ENCODE measurements around the gene ZNF845.
"Not testable (repeated sequence)": the region's sequence is repeated elsewhere in the genome, so short reads cannot be mapped to it uniquely, and the experiment has no call there.

ZNF845 gene

DNA sequence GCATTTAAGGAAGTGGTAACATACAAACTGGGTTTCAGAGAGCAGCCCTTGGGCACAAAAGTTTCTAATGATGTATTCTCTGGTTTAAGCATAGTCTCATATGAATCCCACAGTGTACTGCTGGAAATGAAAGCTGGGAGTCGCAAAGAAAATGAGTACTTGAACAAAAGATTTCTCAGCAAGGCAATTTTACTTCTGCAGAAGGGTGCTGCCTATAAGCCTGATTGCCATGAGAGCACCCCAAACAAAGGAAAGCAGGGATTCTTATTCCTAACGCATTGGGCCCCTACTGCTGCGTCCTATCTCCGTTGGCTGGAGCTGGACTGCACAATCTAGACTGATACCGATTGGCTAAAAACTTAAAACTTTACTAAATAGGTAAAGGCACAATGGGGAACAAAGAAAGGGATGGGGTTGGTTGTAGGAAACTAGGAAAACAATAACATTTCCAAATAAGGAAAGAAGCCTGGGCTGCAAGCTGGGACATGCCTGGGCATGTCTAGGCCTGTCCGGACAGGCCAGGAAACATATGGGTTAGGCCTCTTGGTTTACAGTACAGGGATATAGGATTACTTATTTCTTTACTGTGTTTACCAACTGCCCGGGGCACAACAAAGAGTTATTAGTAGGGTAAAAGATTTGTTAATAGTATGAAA is 38.6 kb upstream of the ZNF845 start:
- H3K4me1 ChIP-seq (ENCODE audit: low read length): no peaks in the 10 kb centered on the region
- H3K9ac ChIP-seq (ENCODE audit: low read length): no peak overlapping the region
- H3K4me3 ChIP-seq (ENCODE audit: low read length): no peak overlapping the region
- H3K36me3 ChIP-seq (replicated peaks; ENCODE audit: low read depth, low read length): no peaks in the 10 kb centered on the region
- no peak overlapping the region for H3K4me2 ChIP-seq (ENCODE audit: low read length)
- no peaks in the 10 kb centered on the region for H3K79me2 ChIP-seq (ENCODE audit: low read length)
- no peaks in the 10 kb centered on the region for H4K20me1 ChIP-seq (ENCODE audit: insufficient read depth, low read length)
- TF ChIP-seq EZH2phosphoT487 (IDR thresholded peaks at IDR 0.05; ENCODE audit: low read depth): no peak
- TF ChIP-seq, protein P1, sequence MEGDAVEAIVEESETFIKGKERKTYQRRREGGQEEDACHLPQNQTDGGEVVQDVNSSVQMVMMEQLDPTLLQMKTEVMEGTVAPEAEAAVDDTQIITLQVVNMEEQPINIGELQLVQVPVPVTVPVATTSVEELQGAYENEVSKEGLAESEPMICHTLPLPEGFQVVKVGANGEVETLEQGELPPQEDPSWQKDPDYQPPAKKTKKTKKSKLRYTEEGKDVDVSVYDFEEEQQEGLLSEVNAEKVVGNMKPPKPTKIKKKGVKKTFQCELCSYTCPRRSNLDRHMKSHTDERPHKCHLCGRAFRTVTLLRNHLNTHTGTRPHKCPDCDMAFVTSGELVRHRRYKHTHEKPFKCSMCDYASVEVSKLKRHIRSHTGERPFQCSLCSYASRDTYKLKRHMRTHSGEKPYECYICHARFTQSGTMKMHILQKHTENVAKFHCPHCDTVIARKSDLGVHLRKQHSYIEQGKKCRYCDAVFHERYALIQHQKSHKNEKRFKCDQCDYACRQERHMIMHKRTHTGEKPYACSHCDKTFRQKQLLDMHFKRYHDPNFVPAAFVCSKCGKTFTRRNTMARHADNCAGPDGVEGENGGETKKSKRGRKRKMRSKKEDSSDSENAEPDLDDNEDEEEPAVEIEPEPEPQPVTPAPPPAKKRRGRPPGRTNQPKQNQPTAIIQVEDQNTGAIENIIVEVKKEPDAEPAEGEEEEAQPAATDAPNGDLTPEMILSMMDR (IDR thresholded peaks at IDR 0.05; ENCODE audit: low read depth, low read length): no peak
- no peak overlapping the region for H2AFZ ChIP-seq (ENCODE audit: low read depth, low read length)
- H3K27ac ChIP-seq (ENCODE audit: low read length): no peak overlapping the region
- H3K27me3 ChIP-seq (ENCODE audit: low read depth, low read length): no peaks in the 10 kb centered on the region
- peaks cover 36% of the 10 kb centered on the region for H3K9me3 ChIP-seq (ENCODE audit: insufficient read depth, low read length)

DNA sequence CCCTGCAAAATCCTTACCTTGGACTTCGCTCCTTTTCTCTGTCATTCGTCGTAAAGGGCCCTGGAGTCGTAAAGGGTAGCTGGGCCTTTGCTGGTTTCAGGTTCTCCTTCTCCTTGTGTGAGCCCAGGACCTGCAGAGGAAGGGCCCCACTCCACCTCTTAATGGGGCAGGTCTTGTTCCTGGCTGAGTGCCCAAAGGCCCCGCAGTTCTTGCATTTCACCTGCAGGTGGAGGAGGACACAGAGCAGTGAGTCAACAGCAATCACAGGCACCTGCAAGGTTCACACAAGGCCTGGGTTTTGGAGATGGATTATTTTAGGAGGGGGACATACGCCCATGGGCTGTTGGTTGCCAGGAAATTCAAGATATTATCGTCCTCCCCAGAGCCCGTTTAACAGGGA is 32.2 kb upstream of the ZNF845 start:
- not testable (repeated sequence) for H3K27me3 ChIP-seq (ENCODE audit: low read depth, low read length); H2AFZ ChIP-seq (ENCODE audit: low read depth, low read length); H3K27ac ChIP-seq (ENCODE audit: low read length); H3K4me2 ChIP-seq (ENCODE audit: low read length); H4K20me1 ChIP-seq (ENCODE audit: insufficient read depth, low read length); H3K9ac ChIP-seq (ENCODE audit: low read length); H3K9me3 ChIP-seq (ENCODE audit: insufficient read depth, low read length); H3K79me2 ChIP-seq (ENCODE audit: low read length); H3K4me1 ChIP-seq (ENCODE audit: low read length); H3K36me3 ChIP-seq (replicated peaks; ENCODE audit: low read depth, low read length); H3K4me3 ChIP-seq (ENCODE audit: low read length)

DNA sequence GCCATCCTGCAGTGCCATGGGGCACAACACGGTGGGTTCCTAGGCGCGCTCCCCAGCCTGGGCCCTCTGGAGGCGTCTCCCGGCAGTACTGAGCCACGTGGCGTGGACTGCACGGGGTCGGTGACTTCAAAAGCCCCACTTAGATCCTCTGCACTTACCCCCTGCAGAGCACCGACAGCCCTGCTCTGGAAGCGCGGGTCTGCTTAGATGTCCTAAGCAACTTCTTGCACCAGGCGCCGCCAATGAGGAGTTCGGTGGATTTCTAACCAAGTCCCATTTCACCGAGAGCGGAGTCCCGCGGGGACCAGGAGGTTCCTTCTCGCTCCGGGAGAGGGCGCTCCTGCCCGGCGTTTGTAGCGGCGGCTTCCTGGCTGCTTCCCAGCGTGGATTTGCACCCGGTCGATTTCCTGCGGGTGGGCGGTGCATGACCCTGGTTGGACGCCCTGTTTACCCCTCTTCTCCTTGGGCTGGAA is 25.2 kb upstream of the ZNF845 start:
- TF ChIP-seq, protein P1 (IDR thresholded peaks at IDR 0.05; ENCODE audit: low read depth, low read length): no peak
- no peak for TF ChIP-seq EZH2phosphoT487 (IDR thresholded peaks at IDR 0.05; ENCODE audit: low read depth)
- no peaks in the 10 kb centered on the region for H3K4me1 ChIP-seq (ENCODE audit: low read length)
- no peaks in the 10 kb centered on the region for H4K20me1 ChIP-seq (ENCODE audit: insufficient read depth, low read length)
- no peaks in the 10 kb centered on the region for H3K36me3 ChIP-seq (replicated peaks; ENCODE audit: low read depth, low read length)
- H3K4me3 ChIP-seq (ENCODE audit: low read length): no peak overlapping the region
- peaks cover 11% of the 10 kb centered on the region; the same call in 1 of the 2 replicates for H3K9me3 ChIP-seq (ENCODE audit: insufficient read depth, low read length)
- H3K4me2 ChIP-seq (ENCODE audit: low read length): no peak overlapping the region
- H3K27me3 ChIP-seq (ENCODE audit: low read depth, low read length): no peaks in the 10 kb centered on the region
- H3K79me2 ChIP-seq (ENCODE audit: low read length): no peaks in the 10 kb centered on the region
- no peak overlapping the region for H2AFZ ChIP-seq (ENCODE audit: low read depth, low read length)
- no peak overlapping the region for H3K27ac ChIP-seq (ENCODE audit: low read length)
- no peak overlapping the region for H3K9ac ChIP-seq (ENCODE audit: low read length)

DNA sequence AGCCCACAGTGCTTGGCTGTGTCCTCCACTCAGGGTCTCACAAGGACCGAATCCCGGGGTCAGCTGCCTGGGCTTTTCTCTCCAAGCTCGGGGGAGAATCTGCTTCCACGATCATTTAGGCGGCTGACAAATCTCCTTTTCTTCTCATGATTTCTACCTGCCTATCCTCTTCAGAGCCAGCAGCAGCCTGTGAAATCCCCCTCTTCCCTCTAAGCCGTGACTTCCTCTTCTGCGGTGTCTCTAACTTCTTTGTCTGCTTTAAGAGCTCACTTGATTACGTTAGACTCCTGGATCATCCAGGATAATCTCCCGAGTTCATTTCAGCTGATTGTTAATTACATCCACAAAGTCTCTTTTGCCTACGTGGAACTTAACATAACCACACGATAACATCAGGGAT is 22.5 kb upstream of the ZNF845 start:
- Histone ChIP-seq H3K4me3 (ENCODE audit: low read length) (no peak overlapping the region), H3K36me3 (replicated peaks; ENCODE audit: low read depth, low read length) (no peaks in the 10 kb centered on the region), H3K79me2 (ENCODE audit: low read length) (no peaks in the 10 kb centered on the region), H3K9me3 (ENCODE audit: insufficient read depth, low read length) (peaks cover 11% of the 10 kb centered on the region; the same call in 1 of the 2 replicates), H3K4me1 (ENCODE audit: low read length) (no peaks in the 10 kb centered on the region), H3K27me3 (ENCODE audit: low read depth, low read length) (no peaks in the 10 kb centered on the region), H4K20me1 (ENCODE audit: insufficient read depth, low read length) (no peaks in the 10 kb centered on the region), H2AFZ (ENCODE audit: low read depth, low read length) (no peak overlapping the region), H3K27ac (ENCODE audit: low read length) (no peak overlapping the region), H3K4me2 (ENCODE audit: low read length) (no peak overlapping the region), H3K9ac (ENCODE audit: low read length) (no peak overlapping the region)
- no peak for TF ChIP-seq EZH2phosphoT487 (IDR thresholded peaks at IDR 0.05; ENCODE audit: low read depth)
- TF ChIP-seq, protein P1 (IDR thresholded peaks at IDR 0.05; ENCODE audit: low read depth, low read length): no peak
